Nephron (organoid): ENCODE results near the gene ZNF738.
"Not testable (repeated sequence)": the region's sequence is repeated elsewhere in the genome, so short reads cannot be mapped to it uniquely, and the experiment has no call there.

Experiments used
- H3K27ac Mint-ChIP-seq, 3 experiments: 2 replicates each; pipeline ENCODE4 v1.8.0; 2020; ENCODE audit warnings: mixed read lengths in 3 of 3, mild to moderate bottlenecking in 2 of 3, moderate library complexity in 1 of 3
- H3K27me3 Mint-ChIP-seq: 2 replicates; pipeline ENCODE4 v1.8.0; 2021; ENCODE audit warnings: low read depth, mild to moderate bottlenecking, moderate library complexity, mixed read lengths
- H3K36me3 Mint-ChIP-seq: 2 replicates; pipeline ENCODE4 v1.8.0; 2020; ENCODE audit warnings: low read depth, mixed read lengths
- H3K4me1 Mint-ChIP-seq: 2 replicates; pipeline ENCODE4 v1.8.0; 2020; ENCODE audit warnings: mixed read lengths
- H3K4me3 Mint-ChIP-seq, 3 experiments: 2 replicates each; pipeline ENCODE4 v1.8.0; 2020; ENCODE audit warnings: mild to moderate bottlenecking in 3 of 3, mixed read lengths in 3 of 3, moderate library complexity in 2 of 3
- H3K9me3 Mint-ChIP-seq: 2 replicates; pipeline ENCODE4 v1.8.0; 2020; ENCODE audit warnings: mixed read lengths
- CTCF ChIP-seq, 3 experiments: fragments of 200-600 bp; sonication (generic); IDR thresholded peaks; one replicate each; pipeline ENCODE4 v1.5.0; 2021; ENCODE audit warnings: antibody characterized with exemption in 3 of 3; ENCODE audit not compliant: unreplicated experiment in 3 of 3

Gene ZNF738

GRCh38 chr19:21358768-21359451 is at the start of gene ZNF738:
ZNF738 (plus strand) TSS chr19:21359000; CDS start chr19:21359141, 141 bp downstream.
- Mint-ChIP-seq H3K36me3 (peaks cover 54% of the 10 kb centered on the region), H3K4me3 (peak within 1 kb of the TSS; percentile 99 to 100 (median 99)), H3K27me3 (no peaks in the 10 kb centered on the region), H3K9me3 (peaks cover 28% of the 10 kb centered on the region), H3K27ac (peak within 1 kb of the TSS; percentile 96 to 100 (median 98)), H3K4me1 (no peaks in the 10 kb centered on the region)
- no peak for TF ChIP-seq CTCF (IDR thresholded peaks at IDR 0.05; ENCODE audit: unreplicated experiment in 3 of 3)

GRCh38 chr19:21312807-21313206 is 46.0 kb upstream of the ZNF738 start:
- H3K9me3 Mint-ChIP-seq, result peaks cover 31% of the 10 kb centered on the region
- H3K36me3 Mint-ChIP-seq, result peaks cover 87% of the 10 kb centered on the region
- not testable (repeated sequence) for H3K4me1 Mint-ChIP-seq, H3K4me3 Mint-ChIP-seq, H3K27ac Mint-ChIP-seq, H3K27me3 Mint-ChIP-seq

- Mint-ChIP-seq H3K4me1 (no peaks in the 10 kb centered on the region), H3K4me3 (no peak overlapping the region), H3K27me3 (no peaks in the 10 kb centered on the region), H3K36me3 (peaks cover 87% of the 10 kb centered on the region), H3K27ac (no peak overlapping the region), H3K9me3 (peaks cover 28% of the 10 kb centered on the region)
- no peak for TF ChIP-seq CTCF (IDR thresholded peaks at IDR 0.05; ENCODE audit: unreplicated experiment in 3 of 3)
Measured at GRCh38 chr19:21314676-21315075, 44.1 kb upstream of the ZNF738 start.

GRCh38 chr19:21317821-21318220 is 41.0 kb upstream of the ZNF738 start:
- Mint-ChIP-seq H3K27ac (no peak overlapping the region), H3K4me3 (no peak overlapping the region), H3K27me3 (no peaks in the 10 kb centered on the region), H3K36me3 (peaks cover 90% of the 10 kb centered on the region), H3K9me3 (peaks cover 40% of the 10 kb centered on the region), H3K4me1 (no peaks in the 10 kb centered on the region)
- TF ChIP-seq CTCF (IDR thresholded peaks at IDR 0.05; ENCODE audit: unreplicated experiment in 3 of 3), result no peak

- H3K36me3 Mint-ChIP-seq, result peaks cover 95% of the 10 kb centered on the region
- H3K27me3 Mint-ChIP-seq, result no peaks in the 10 kb centered on the region
- H3K4me3 Mint-ChIP-seq, result no peak overlapping the region
- peaks cover 50% of the 10 kb centered on the region for H3K9me3 Mint-ChIP-seq
- H3K4me1 Mint-ChIP-seq, result no peaks in the 10 kb centered on the region
- TF ChIP-seq CTCF (IDR thresholded peaks at IDR 0.05; ENCODE audit: unreplicated experiment in 3 of 3), result no peak
- H3K27ac Mint-ChIP-seq, result no peak overlapping the region
Measured at GRCh38 chr19:21321134-21321533, 37.7 kb upstream of the ZNF738 start.

GRCh38 chr19:21321996-21322395 is 36.8 kb upstream of the ZNF738 start:
- peaks cover 55% of the 10 kb centered on the region for H3K9me3 Mint-ChIP-seq
- H3K27ac Mint-ChIP-seq, result no peak overlapping the region
- H3K36me3 Mint-ChIP-seq, result peaks cover 95% of the 10 kb centered on the region
- no peak overlapping the region for H3K4me3 Mint-ChIP-seq
- TF ChIP-seq CTCF (IDR thresholded peaks at IDR 0.05; ENCODE audit: unreplicated experiment in 3 of 3), result no peak
- H3K27me3 Mint-ChIP-seq, result no peaks in the 10 kb centered on the region
- no peaks in the 10 kb centered on the region for H3K4me1 Mint-ChIP-seq
